IgD-negative memory B cell (primary cell): Measurements from ENCODE around the gene NCAM2. TPM values are rescaled to one million over a fixed set of nuclear protein-coding genes. Genes with fewer than 3 reads are reported as not detected.

ENCODE experiments used
- H3K27ac Mint-ChIP-seq, 3 donors: one replicate each; pipeline ENCODE4 v1.8.0; 2020 to 2022; ENCODE audit warnings: mild to moderate bottlenecking in 3 of 3, mixed read lengths in 3 of 3, moderate library complexity in 1 of 3
- H3K27me3 Mint-ChIP-seq: one replicate; pipeline ENCODE4 v1.8.0; 2021; ENCODE audit warnings: mixed read lengths
- H3K36me3 Mint-ChIP-seq: one replicate; pipeline ENCODE4 v1.8.0; 2020; ENCODE audit warnings: mild to moderate bottlenecking, mixed read lengths
- H3K4me1 Mint-ChIP-seq, 3 donors: one replicate each; pipeline ENCODE4 v1.8.0; 2020 to 2022; ENCODE audit warnings: mixed read lengths in 3 of 3, mild to moderate bottlenecking in 1 of 3
- H3K4me3 Mint-ChIP-seq, 4 donors: one replicate each; pipeline ENCODE4 v1.8.0; 2020 to 2022; ENCODE audit warnings: mild to moderate bottlenecking in 4 of 4, mixed read lengths in 4 of 4, moderate library complexity in 3 of 4
- H3K9me3 Mint-ChIP-seq, 3 donors: one replicate each; pipeline ENCODE4 v1.8.0; 2020 to 2021; ENCODE audit warnings: mixed read lengths in 3 of 3, mild to moderate bottlenecking in 1 of 3
- polyA plus RNA-seq: library from polyadenylated mRNA; unstranded; fragments of 300-500 nt; fragmentation: Illumina TruSeq; gene quantifications from one replicate; pipeline ENCODE4 v1.2.3, GENCODE V29; 2021

NCAM2 gene
- not detected for polyA plus RNA-seq

- Mint-ChIP-seq H3K36me3 (no peaks in the 10 kb centered on the region), H3K9me3 (peaks cover 0 to 4% (median 0%) of the 10 kb centered on the region in 3 donors), H3K4me1 (peaks cover 1 to 9% (median 7%) of the 10 kb centered on the region in 3 donors), H3K4me3 (peak within 1 kb of the TSS; percentile 31 to 88 (median 82)), H3K27ac (no peak within 1 kb of the TSS), H3K27me3 (peaks cover 15% of the 10 kb centered on the region)
Measured at GRCh38 chr21:20997636-20998455, at the start of gene NCAM2. Gene NCAM2, plus strand, starts transcription at chr21:20998409.

DNA sequence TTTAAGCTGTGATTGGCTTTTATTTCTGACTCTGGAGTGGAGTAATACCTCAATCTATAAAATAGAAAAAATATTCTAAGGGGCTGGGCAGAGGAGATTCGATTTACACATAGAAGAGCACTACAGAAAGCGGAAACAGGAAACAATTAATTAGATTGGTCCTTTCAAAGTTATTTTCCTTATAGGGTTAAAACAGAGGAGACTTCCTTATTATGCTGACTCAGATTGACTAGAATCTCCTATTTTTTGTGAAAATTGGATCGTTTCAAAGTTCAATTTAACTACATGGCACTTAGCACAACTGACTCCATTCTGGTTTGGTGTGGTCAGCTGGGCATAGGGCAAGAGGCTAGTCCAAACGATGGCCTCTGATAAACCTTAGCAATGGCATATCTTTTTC, 48.3 kb upstream of the NCAM2 start:
- peaks cover 0 to 2% (median 0%) of the 10 kb centered on the region in 3 donors for H3K9me3 Mint-ChIP-seq
- H3K4me1 Mint-ChIP-seq, result no peaks in the 10 kb centered on the region
- H3K36me3 Mint-ChIP-seq, result no peaks in the 10 kb centered on the region
- no peak overlapping the region for H3K27ac Mint-ChIP-seq
- no peaks in the 10 kb centered on the region for H3K27me3 Mint-ChIP-seq
- no peak overlapping the region for H3K4me3 Mint-ChIP-seq

DNA sequence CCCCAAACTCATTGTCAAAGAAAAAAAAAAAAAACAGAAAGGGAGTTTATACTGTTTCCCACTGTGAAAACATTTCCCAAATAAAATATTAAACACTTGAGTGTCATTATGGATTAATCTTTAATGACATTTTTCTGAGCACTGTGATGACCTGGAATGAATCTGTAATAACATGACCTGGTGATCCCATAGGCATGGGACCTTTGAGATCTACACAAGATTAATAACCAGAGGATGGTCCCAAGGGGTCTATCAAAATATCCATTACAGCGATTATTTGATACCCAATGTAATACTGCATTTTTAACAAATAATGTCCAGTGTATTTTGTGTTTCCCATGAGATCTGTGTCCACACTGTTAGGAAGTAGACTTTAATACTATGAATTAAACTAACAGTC, 32.4 kb upstream of the NCAM2 start:
- no peak overlapping the region for H3K4me3 Mint-ChIP-seq
- no peaks in the 10 kb centered on the region for H3K4me1 Mint-ChIP-seq
- H3K27me3 Mint-ChIP-seq, result no peaks in the 10 kb centered on the region
- no peaks in the 10 kb centered on the region for H3K9me3 Mint-ChIP-seq
- no peak overlapping the region for H3K27ac Mint-ChIP-seq
- no peaks in the 10 kb centered on the region for H3K36me3 Mint-ChIP-seq

DNA sequence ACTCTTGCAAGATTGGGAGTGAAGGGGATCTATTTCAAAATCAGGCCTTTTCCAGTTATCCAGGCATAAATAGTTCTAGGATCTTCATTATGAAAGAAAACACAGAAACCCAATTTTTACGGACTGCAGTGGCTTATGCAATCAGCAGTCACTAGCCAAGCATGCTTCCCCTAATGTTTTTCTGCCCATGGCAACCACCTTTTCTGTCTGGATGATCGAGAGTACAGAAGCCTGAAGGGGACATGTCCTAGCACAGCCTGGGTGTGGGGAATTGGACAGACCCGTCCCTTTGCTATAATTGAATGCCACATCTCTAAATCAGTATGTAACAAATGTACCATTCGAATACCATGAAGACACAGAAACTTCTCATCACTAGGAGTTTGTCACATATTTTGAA, 29.8 kb upstream of the NCAM2 start:
- H3K36me3 Mint-ChIP-seq, result no peaks in the 10 kb centered on the region
- H3K27ac Mint-ChIP-seq, result no peak overlapping the region
- no peaks in the 10 kb centered on the region for H3K9me3 Mint-ChIP-seq
- H3K4me3 Mint-ChIP-seq, result no peak overlapping the region
- H3K4me1 Mint-ChIP-seq, result no peaks in the 10 kb centered on the region
- H3K27me3 Mint-ChIP-seq, result no peaks in the 10 kb centered on the region

DNA sequence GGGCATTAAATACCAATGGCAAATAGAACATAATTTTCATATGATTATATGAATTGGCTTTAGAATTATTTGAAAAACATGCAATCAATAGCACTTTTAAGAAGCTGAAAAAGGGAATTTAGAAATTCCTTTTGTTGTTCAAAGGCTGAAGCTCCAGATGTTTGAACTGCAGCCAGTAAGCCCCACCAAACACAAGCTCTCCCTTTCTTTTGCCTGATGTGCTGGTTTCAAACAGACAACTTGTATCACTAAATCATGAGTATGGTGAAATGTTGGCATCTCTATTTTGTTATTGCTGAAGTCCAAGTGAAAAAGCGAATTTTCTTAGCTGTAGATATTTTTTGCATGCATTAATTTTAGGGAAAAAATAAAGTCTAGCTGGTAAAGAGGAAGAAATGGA, 27.5 kb upstream of the NCAM2 start:
- H3K9me3 Mint-ChIP-seq, result peaks cover 0 to 2% (median 0%) of the 10 kb centered on the region in 3 donors
- H3K36me3 Mint-ChIP-seq, result no peaks in the 10 kb centered on the region
- H3K4me1 Mint-ChIP-seq, result no peaks in the 10 kb centered on the region
- no peaks in the 10 kb centered on the region for H3K27me3 Mint-ChIP-seq
- no peak overlapping the region for H3K27ac Mint-ChIP-seq
- no peak overlapping the region for H3K4me3 Mint-ChIP-seq

- no peaks in the 10 kb centered on the region for H3K27me3 Mint-ChIP-seq
Measured at GRCh38 chr21:20971296-20971921, 26.8 kb upstream of the NCAM2 start.

GRCh38 chr21:20994790-20995189, 3.4 kb upstream of the NCAM2 start:
- Mint-ChIP-seq H3K27ac (no peak overlapping the region), H3K4me3 (no peak overlapping the region), H3K36me3 (no peaks in the 10 kb centered on the region), H3K27me3 (peaks cover 15% of the 10 kb centered on the region), H3K9me3 (peaks cover 0 to 2% (median 0%) of the 10 kb centered on the region in 3 donors), H3K4me1 (peaks cover 1 to 7% (median 7%) of the 10 kb centered on the region in 3 donors)

More at GRCh38 chr21:20971296-20971921, 26.8 kb upstream of the NCAM2 start:
- peaks cover 0 to 2% (median 0%) of the 10 kb centered on the region in 3 donors for H3K9me3 Mint-ChIP-seq
- H3K4me3 Mint-ChIP-seq, result no peak overlapping the region
- H3K4me1 Mint-ChIP-seq, result no peaks in the 10 kb centered on the region
- no peak overlapping the region for H3K27ac Mint-ChIP-seq
- H3K36me3 Mint-ChIP-seq, result no peaks in the 10 kb centered on the region

- Mint-ChIP-seq H3K27me3 (peaks cover 15% of the 10 kb centered on the region), H3K36me3 (no peaks in the 10 kb centered on the region), H3K4me1 (peaks cover 1 to 9% (median 7%) of the 10 kb centered on the region in 3 donors), H3K27ac (no peak overlapping the region), H3K9me3 (peaks cover 0 to 4% (median 0%) of the 10 kb centered on the region in 3 donors), H3K4me3 (peak overlapping the region in 3 of 4 donors; percentile 58 to 76 (median 74))
Measured at GRCh38 chr21:20996421-20997310, 1.5 kb upstream of the NCAM2 start.

GRCh38 chr21:20997311-20997635, 936 bp upstream of the NCAM2 start:
- Mint-ChIP-seq H3K27me3 (peaks cover 15% of the 10 kb centered on the region), H3K36me3 (no peaks in the 10 kb centered on the region), H3K4me3 (peak overlapping the region in 3 of 4 donors; percentile 58 to 76 (median 74)), H3K27ac (no peak overlapping the region), H3K4me1 (peaks cover 1 to 9% (median 7%) of the 10 kb centered on the region in 3 donors), H3K9me3 (peaks cover 0 to 4% (median 0%) of the 10 kb centered on the region in 3 donors)

- H3K27ac Mint-ChIP-seq, result no peak overlapping the region
- H3K36me3 Mint-ChIP-seq, result no peaks in the 10 kb centered on the region
- H3K4me3 Mint-ChIP-seq, result peak overlapping the region; percentile 31 to 88 (median 82)
- peaks cover 0 to 4% (median 0%) of the 10 kb centered on the region in 3 donors for H3K9me3 Mint-ChIP-seq
- H3K4me1 Mint-ChIP-seq, result peaks cover 1 to 9% (median 7%) of the 10 kb centered on the region in 3 donors
- H3K27me3 Mint-ChIP-seq, result peaks cover 15% of the 10 kb centered on the region
Measured at GRCh38 chr21:20998456-20998789, 214 bp downstream of the NCAM2 start.

- H3K27ac Mint-ChIP-seq, result no peak overlapping the region
- H3K9me3 Mint-ChIP-seq, result peaks cover 0 to 4% (median 0%) of the 10 kb centered on the region in 3 donors
- peaks cover 1 to 9% (median 7%) of the 10 kb centered on the region in 3 donors for H3K4me1 Mint-ChIP-seq
Measured at GRCh38 chr21:20998886-20999285, 677 bp downstream of the NCAM2 start.

GRCh38 chr21:20999659-21000058, 1.4 kb downstream of the NCAM2 start:
- H3K27ac Mint-ChIP-seq, result no peak overlapping the region
- H3K4me3 Mint-ChIP-seq, result peak overlapping the region in 1 of 4 donors; percentile 24
- H3K36me3 Mint-ChIP-seq, result no peaks in the 10 kb centered on the region
- H3K27me3 Mint-ChIP-seq, result peaks cover 15% of the 10 kb centered on the region
- peaks cover 0 to 4% (median 0%) of the 10 kb centered on the region in 3 donors for H3K9me3 Mint-ChIP-seq
- peaks cover 1 to 9% (median 7%) of the 10 kb centered on the region in 3 donors for H3K4me1 Mint-ChIP-seq

More at GRCh38 chr21:20998886-20999285, 677 bp downstream of the NCAM2 start:
- H3K27me3 Mint-ChIP-seq, result peaks cover 15% of the 10 kb centered on the region
- H3K4me3 Mint-ChIP-seq, result peak overlapping the region; percentile 31 to 88 (median 82)
- H3K36me3 Mint-ChIP-seq, result no peaks in the 10 kb centered on the region

- Mint-ChIP-seq H3K27ac (no peak overlapping the region), H3K27me3 (peaks cover 15% of the 10 kb centered on the region), H3K4me3 (no peak overlapping the region), H3K9me3 (peaks cover 0 to 4% (median 0%) of the 10 kb centered on the region in 3 donors), H3K4me1 (peaks cover 1 to 9% (median 7%) of the 10 kb centered on the region in 3 donors), H3K36me3 (no peaks in the 10 kb centered on the region)
Measured at GRCh38 chr21:21000591-21001175, 2.5 kb downstream of the NCAM2 start.

DNA sequence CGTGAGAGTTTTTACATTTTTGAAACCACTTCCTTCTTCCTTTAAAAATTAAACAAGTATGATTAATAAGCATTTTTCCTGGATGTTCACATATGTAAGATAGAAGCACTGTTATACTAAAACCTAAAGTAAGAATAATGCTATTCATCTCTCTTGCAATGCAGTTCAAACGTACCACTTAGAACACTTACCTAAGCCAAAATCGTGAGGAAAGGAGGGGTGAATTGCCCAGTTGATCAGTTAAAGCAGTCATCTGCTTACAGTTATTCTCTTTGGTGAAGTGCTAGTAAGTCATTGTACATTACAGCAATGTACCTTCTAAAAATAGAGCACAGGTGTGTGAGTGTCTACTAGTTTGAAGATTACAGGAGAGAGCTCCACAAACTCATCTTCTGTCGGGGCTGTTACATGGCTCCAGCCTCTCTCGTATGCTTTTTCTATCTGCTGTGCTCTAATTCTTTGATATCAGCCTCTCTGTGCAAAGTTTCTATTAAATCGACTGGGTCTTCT, 3.4 kb downstream of the NCAM2 start:
- H3K27me3 Mint-ChIP-seq, result peaks cover 13% of the 10 kb centered on the region
- peaks cover 0 to 4% (median 0%) of the 10 kb centered on the region in 3 donors for H3K9me3 Mint-ChIP-seq
- H3K36me3 Mint-ChIP-seq, result no peaks in the 10 kb centered on the region
- H3K4me1 Mint-ChIP-seq, result peaks cover 1 to 9% (median 7%) of the 10 kb centered on the region in 3 donors
- no peak overlapping the region for H3K27ac Mint-ChIP-seq
- no peak overlapping the region for H3K4me3 Mint-ChIP-seq
